ENCODE measurements around the gene KIFAP3. TPM values are rescaled to one million over a fixed set of nuclear protein-coding genes. Genes with fewer than 3 reads are reported as not detected.
"Not testable (repeated sequence)": the region's sequence is repeated elsewhere in the genome, so short reads cannot be mapped to it uniquely, and the experiment has no call there.

Gene KIFAP3
- total and polyA plus RNA-seq, 4 donors = 7.6 to 38.7 (median 25.4) TPM

- DNase-seq = no peak
- no peak for ATAC-seq (ENCODE audit: low FRiP score)
- Histone ChIP-seq H3K9me3 (ENCODE audit: control insufficient read depth, low read length) (no peaks in the 10 kb centered on the region), H3K4me1 (ENCODE audit: control insufficient read depth in 1 of 2, insufficient read depth in 2 of 2, low read length in 2 of 2) (no peaks in the 10 kb centered on the region), H3K27ac (ENCODE audit: low read depth in 1 of 2, low read length in 2 of 2) (no peak overlapping the region), H3K36me3 (ENCODE audit: control insufficient read depth in 1 of 2, insufficient read depth in 2 of 2, low read length in 1 of 2) (peaks cover 2 to 3% of the 10 kb centered on the region in 2 donors), H3K27me3 (ENCODE audit: control insufficient read depth in 1 of 2, insufficient read depth in 2 of 2, low read length in 1 of 2) (no peaks in the 10 kb centered on the region), H3K4me3 (ENCODE audit: low read length in 2 of 2) (no peak overlapping the region)
- WGBS, 2 donors = 68 to 75% methylated on average over 1 of the region's 1 CpG
- intact Hi-C loops (cut with DNase I) = no loop called here
Measured at GRCh38 chr1:169918927-169919326, 155.6 kb downstream of the KIFAP3 start.

DNA sequence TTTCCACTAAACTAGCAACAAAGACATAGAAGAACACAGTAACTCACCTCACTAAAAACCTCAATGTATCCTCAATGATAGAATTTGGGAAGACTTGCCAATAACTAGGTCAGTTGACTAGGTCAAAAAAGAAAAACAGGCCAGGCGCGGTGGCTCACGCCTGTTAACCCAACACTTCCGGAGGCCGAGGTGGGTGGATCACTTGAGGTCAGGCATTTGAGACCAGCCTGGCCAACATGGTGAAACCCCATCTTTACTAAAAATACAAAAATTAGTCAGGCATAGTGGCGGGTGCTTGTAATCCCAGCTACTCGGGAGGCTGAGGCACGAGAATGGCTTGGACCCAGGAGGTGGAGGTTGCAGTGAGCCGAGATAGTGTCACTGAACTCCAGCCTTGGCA lies 156.3 kb downstream of the KIFAP3 start:
- intact Hi-C loops (cut with DNase I); H3K27me3 ChIP-seq (ENCODE audit: control insufficient read depth in 1 of 2, insufficient read depth in 2 of 2, low read length in 1 of 2): not testable (repeated sequence)
- WGBS, 2 donors = 93 to 94% methylated on average over 9 of the region's 9 CpGs

DNA sequence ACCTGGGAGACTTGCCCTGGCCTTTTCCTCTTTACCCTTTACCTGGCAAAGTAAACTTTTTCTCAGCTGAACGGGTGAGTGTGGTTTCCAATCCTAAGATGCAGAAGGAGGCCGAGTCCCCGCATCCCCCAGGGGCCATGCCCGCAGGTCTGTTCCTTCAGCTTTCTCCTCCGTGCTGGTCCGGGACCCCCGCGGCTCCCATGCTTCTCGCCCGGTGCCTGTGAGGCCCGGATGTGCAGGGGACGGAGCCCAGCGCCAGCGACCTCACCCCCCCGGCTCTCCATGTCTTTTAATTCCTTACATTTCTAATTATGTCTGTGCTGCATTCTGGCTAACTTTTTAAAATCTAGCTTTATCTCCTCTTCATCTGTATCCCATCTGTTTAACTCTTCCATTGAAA lies 159.3 kb downstream of the KIFAP3 start:
- 39 to 52% methylated on average over 15 of the region's 15 CpGs for WGBS, 2 donors

More for the DNA sequence above, 156.3 kb downstream of the KIFAP3 start:
- H3K4me1 ChIP-seq (ENCODE audit: control insufficient read depth in 1 of 2, insufficient read depth in 2 of 2, low read length in 2 of 2); DNase-seq; H3K27ac ChIP-seq (ENCODE audit: low read depth in 1 of 2, low read length in 2 of 2); H3K36me3 ChIP-seq (ENCODE audit: control insufficient read depth in 1 of 2, insufficient read depth in 2 of 2, low read length in 1 of 2); H3K4me3 ChIP-seq (ENCODE audit: low read length in 2 of 2); H3K9me3 ChIP-seq (ENCODE audit: control insufficient read depth, low read length); ATAC-seq (ENCODE audit: low FRiP score): not testable (repeated sequence)

DNA sequence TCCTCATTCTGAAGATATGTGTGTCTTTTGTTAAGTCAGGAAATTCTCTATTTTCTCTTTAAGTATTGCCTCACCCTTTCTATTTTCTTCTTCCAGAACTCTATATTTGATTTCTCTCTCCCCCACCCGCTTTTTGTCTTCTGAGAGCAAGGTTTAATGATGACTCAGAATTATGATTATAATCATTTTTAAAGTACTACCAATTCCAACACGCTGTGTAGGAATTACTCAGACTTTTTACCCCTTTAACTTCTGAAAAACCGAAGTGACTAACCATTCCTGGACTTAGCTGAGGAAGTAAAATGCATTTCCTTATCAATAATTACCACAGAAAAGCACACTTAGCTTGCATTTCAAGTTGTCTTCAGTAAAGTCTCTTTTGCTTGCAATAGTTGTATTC lies 160.0 kb downstream of the KIFAP3 start:
- Histone ChIP-seq H3K27ac (ENCODE audit: low read depth in 1 of 2, low read length in 2 of 2) (no peak overlapping the region), H3K4me1 (ENCODE audit: control insufficient read depth in 1 of 2, insufficient read depth in 2 of 2, low read length in 2 of 2) (no peaks in the 10 kb centered on the region), H3K9me3 (ENCODE audit: control insufficient read depth, low read length) (no peaks in the 10 kb centered on the region), H3K4me3 (ENCODE audit: low read length in 2 of 2) (no peak overlapping the region), H3K36me3 (ENCODE audit: control insufficient read depth in 1 of 2, insufficient read depth in 2 of 2, low read length in 1 of 2) (peaks cover 2 to 6% of the 10 kb centered on the region in 2 donors), H3K27me3 (ENCODE audit: control insufficient read depth in 1 of 2, insufficient read depth in 2 of 2, low read length in 1 of 2) (no peaks in the 10 kb centered on the region)
- ATAC-seq (ENCODE audit: low FRiP score) (no peak), DNase-seq (no peak)
- 55 to 72% methylated on average over 3 of the region's 3 CpGs for WGBS, 2 donors
- intact Hi-C loops (cut with DNase I) = no loop called here

More for the DNA sequence above, 159.3 kb downstream of the KIFAP3 start:
- H3K4me3 ChIP-seq (ENCODE audit: low read length in 2 of 2) = no peak overlapping the region
- H3K4me1 ChIP-seq (ENCODE audit: control insufficient read depth in 1 of 2, insufficient read depth in 2 of 2, low read length in 2 of 2) = no peaks in the 10 kb centered on the region
- intact Hi-C loops (cut with DNase I) = no loop called here
- H3K27ac ChIP-seq (ENCODE audit: low read depth in 1 of 2, low read length in 2 of 2) = no peak overlapping the region
- DNase-seq = peak in 1 of 2 donors; percentile 76
- ATAC-seq (ENCODE audit: low FRiP score) = no peak
- no peaks in the 10 kb centered on the region for H3K9me3 ChIP-seq (ENCODE audit: control insufficient read depth, low read length)
- H3K36me3 ChIP-seq (ENCODE audit: control insufficient read depth in 1 of 2, insufficient read depth in 2 of 2, low read length in 1 of 2) = peaks cover 2 to 6% of the 10 kb centered on the region in 2 donors
- H3K27me3 ChIP-seq (ENCODE audit: control insufficient read depth in 1 of 2, insufficient read depth in 2 of 2, low read length in 1 of 2) = no peaks in the 10 kb centered on the region

DNA sequence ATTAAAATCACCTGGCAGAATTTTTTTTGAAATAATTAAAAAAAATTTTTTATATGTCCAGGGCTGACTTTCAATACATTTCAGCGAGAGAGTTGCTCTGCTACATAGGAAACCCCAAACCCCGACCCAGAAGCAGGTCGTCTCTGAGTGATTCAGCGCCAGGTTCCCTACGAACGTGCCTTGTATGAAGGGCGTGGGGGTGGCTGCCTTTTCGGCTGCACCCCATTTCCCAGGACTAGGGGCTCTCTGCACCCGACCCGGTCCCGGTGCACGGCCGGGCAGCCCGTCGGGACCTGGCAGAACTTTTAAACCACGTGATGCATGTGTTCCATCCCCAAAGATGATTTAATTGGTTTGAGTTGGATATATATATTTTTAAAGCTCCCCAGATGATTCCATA lies 165.0 kb downstream of the KIFAP3 start:
- Histone ChIP-seq H3K27me3 (ENCODE audit: control insufficient read depth in 1 of 2, insufficient read depth in 2 of 2, low read length in 1 of 2) (no peaks in the 10 kb centered on the region), H3K9me3 (ENCODE audit: control insufficient read depth, low read length) (no peaks in the 10 kb centered on the region), H3K4me3 (ENCODE audit: low read length in 2 of 2) (no peak overlapping the region), H3K4me1 (ENCODE audit: control insufficient read depth in 1 of 2, insufficient read depth in 2 of 2, low read length in 2 of 2) (peaks cover 0 to 1% of the 10 kb centered on the region in 2 donors), H3K36me3 (ENCODE audit: control insufficient read depth in 1 of 2, insufficient read depth in 2 of 2, low read length in 1 of 2) (peaks cover 0 to 3% of the 10 kb centered on the region in 2 donors), H3K27ac (ENCODE audit: low read depth in 1 of 2, low read length in 2 of 2) (no peak overlapping the region)
- 93 to 94% methylated on average over 16 of the region's 16 CpGs for WGBS, 2 donors
- no peak for ATAC-seq (ENCODE audit: low FRiP score)
- DNase-seq = no peak
- intact Hi-C loops (cut with DNase I) = no loop called here

DNA sequence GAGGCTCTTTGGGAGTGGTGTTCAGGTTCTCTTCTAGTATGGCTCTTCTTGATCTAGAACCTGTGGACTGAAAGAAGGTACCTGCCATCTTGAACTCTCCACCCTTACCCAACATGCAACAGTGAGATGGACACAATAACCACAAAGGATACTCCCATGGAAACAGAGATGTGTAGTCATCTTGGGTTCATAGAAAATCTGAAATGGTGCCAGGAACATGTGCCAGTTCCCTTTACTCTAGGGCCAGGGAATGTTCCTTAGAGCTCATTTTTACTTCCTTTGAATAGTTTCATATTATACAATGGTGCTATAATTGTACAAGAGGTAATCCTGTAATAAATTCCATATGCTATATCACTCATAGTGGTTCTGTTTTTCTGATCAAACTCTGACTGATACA lies 167.6 kb downstream of the KIFAP3 start:
- Histone ChIP-seq H3K4me3 (ENCODE audit: low read length in 2 of 2) (no peak overlapping the region), H3K27ac (ENCODE audit: low read depth in 1 of 2, low read length in 2 of 2) (no peak overlapping the region), H3K4me1 (ENCODE audit: control insufficient read depth in 1 of 2, insufficient read depth in 2 of 2, low read length in 2 of 2) (peaks cover 0 to 1% of the 10 kb centered on the region in 2 donors), H3K9me3 (ENCODE audit: control insufficient read depth, low read length) (no peaks in the 10 kb centered on the region), H3K27me3 (ENCODE audit: control insufficient read depth in 1 of 2, insufficient read depth in 2 of 2, low read length in 1 of 2) (no peaks in the 10 kb centered on the region), H3K36me3 (ENCODE audit: control insufficient read depth in 1 of 2, insufficient read depth in 2 of 2, low read length in 1 of 2) (no peaks in the 10 kb centered on the region)
- intact Hi-C loops (cut with DNase I) = no loop called here
- ATAC-seq (ENCODE audit: low FRiP score) (no peak), DNase-seq (no peak)

- H3K4me1 ChIP-seq (ENCODE audit: control insufficient read depth in 1 of 2, insufficient read depth in 2 of 2, low read length in 2 of 2) = peaks cover 0 to 1% of the 10 kb centered on the region in 2 donors
- no peak for ATAC-seq (ENCODE audit: low FRiP score)
- H3K9me3 ChIP-seq (ENCODE audit: control insufficient read depth, low read length) = peaks cover 1% of the 10 kb centered on the region
- H3K27me3 ChIP-seq (ENCODE audit: control insufficient read depth in 1 of 2, insufficient read depth in 2 of 2, low read length in 1 of 2) = no peaks in the 10 kb centered on the region
- 68 to 75% methylated on average over 1 of the region's 1 CpG for WGBS, 2 donors
- no peak overlapping the region for H3K4me3 ChIP-seq (ENCODE audit: low read length in 2 of 2)
- H3K36me3 ChIP-seq (ENCODE audit: control insufficient read depth in 1 of 2, insufficient read depth in 2 of 2, low read length in 1 of 2) = no peaks in the 10 kb centered on the region
- intact Hi-C loops (cut with DNase I) = no loop called here
- DNase-seq = no peak
- H3K27ac ChIP-seq (ENCODE audit: low read depth in 1 of 2, low read length in 2 of 2) = no peak overlapping the region
Measured at GRCh38 chr1:169904834-169905233, 169.7 kb downstream of the KIFAP3 start.

GRCh38 chr1:169902751-169903150 lies 171.7 kb downstream of the KIFAP3 start:
- no peak overlapping the region for H3K4me3 ChIP-seq (ENCODE audit: low read length in 2 of 2)
- whole genome bisulfite sequencing, 2 donors = 78% methylated on average over 5 of the region's 5 CpGs
- H3K27ac ChIP-seq (ENCODE audit: low read depth in 1 of 2, low read length in 2 of 2) = no peak overlapping the region
- intact Hi-C loops (cut with DNase I) = no loop called here
- H3K9me3 ChIP-seq (ENCODE audit: control insufficient read depth, low read length) = peaks cover 2% of the 10 kb centered on the region
- peaks cover 0 to 1% of the 10 kb centered on the region in 2 donors for H3K4me1 ChIP-seq (ENCODE audit: control insufficient read depth in 1 of 2, insufficient read depth in 2 of 2, low read length in 2 of 2)
- ATAC-seq (ENCODE audit: low FRiP score) (no peak), DNase-seq (no peak)
- no peaks in the 10 kb centered on the region for H3K36me3 ChIP-seq (ENCODE audit: control insufficient read depth in 1 of 2, insufficient read depth in 2 of 2, low read length in 1 of 2)
- H3K27me3 ChIP-seq (ENCODE audit: control insufficient read depth in 1 of 2, insufficient read depth in 2 of 2, low read length in 1 of 2) = no peaks in the 10 kb centered on the region

DNA sequence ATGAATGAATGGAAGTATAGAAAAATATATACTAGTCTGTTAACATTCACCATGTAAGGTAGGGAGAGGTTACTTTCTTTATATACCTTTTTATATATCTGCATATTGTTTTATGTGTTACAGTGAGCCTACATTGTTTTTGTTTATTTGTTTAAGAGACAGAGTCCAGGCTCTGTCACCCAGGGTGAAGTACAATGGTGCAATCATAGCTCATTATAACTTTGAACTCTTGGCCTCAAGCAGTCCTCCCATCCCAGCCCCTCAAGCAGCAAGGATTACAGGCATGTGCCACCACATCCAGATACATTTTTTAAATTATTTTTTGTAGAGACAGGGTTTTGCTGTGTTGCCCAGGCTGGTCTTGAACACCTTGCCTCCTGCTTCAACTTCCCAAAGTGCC lies 173.4 kb downstream of the KIFAP3 start:
- Histone ChIP-seq H3K9me3 (ENCODE audit: control insufficient read depth, low read length) (peaks cover 2% of the 10 kb centered on the region), H3K27ac (ENCODE audit: low read depth in 1 of 2, low read length in 2 of 2) (no peak overlapping the region), H3K4me3 (ENCODE audit: low read length in 2 of 2) (no peak overlapping the region), H3K4me1 (ENCODE audit: control insufficient read depth in 1 of 2, insufficient read depth in 2 of 2, low read length in 2 of 2) (no peaks in the 10 kb centered on the region), H3K27me3 (ENCODE audit: control insufficient read depth in 1 of 2, insufficient read depth in 2 of 2, low read length in 1 of 2) (no peaks in the 10 kb centered on the region), H3K36me3 (ENCODE audit: control insufficient read depth in 1 of 2, insufficient read depth in 2 of 2, low read length in 1 of 2) (no peaks in the 10 kb centered on the region)
- DNase-seq = no peak
- ATAC-seq (ENCODE audit: low FRiP score) = no peak
- intact Hi-C loops (cut with DNase I) = no loop called here
